Lower leg skin (tissue), 4 donors: ENCODE data around the gene POU2AF1. TPM values are rescaled to one million over a fixed set of nuclear protein-coding genes. Genes with fewer than 3 reads are reported as not detected.

ENCODE experiments used
- DNase-seq, 2 donors: peaks; one replicate each; pipeline ENCODE4 v3.0.0-alpha.2; 2019; ENCODE audit warnings: low spot score in 2 of 2
- H3K4me3 ChIP-seq: fragments of 200-600 bp; sonication (generic); 2 replicates; pipeline ENCODE4 v1.5.1; 2017; ENCODE audit warnings: mild to moderate bottlenecking, low read depth; ENCODE audit not compliant: poor library complexity, severe bottlenecking
- CTCF ChIP-seq, 3 donors: fragments of 450-650 bp; IDR thresholded peaks; one replicate each; pipeline ENCODE4 v1.5.1; 2016; ENCODE audit warnings: antibody characterized with exemption in 3 of 3, mild to moderate bottlenecking in 3 of 3, moderate library complexity in 2 of 3
- POLR2A ChIP-seq, 2 donors: fragments of 450-650 bp; IDR thresholded peaks; one replicate each; pipeline ENCODE4 v1.6.1; 2016 to 2017; ENCODE audit warnings: antibody characterized with exemption in 2 of 2, mild to moderate bottlenecking in 1 of 2, moderate library complexity in 1 of 2
- WGBS, 2 donors: methylation state at CpG; one replicate each; pipeline ENCODE4 v1.1.5; 2018; 5-methylcytosine and 5-hydroxymethylcytosine counted together
- intact Hi-C: fragments of 100-400 bp; cut with DNase I; formaldehyde crosslinking; loops from one replicate; pipeline ENCODE4 v1.15.0; 2023; ENCODE audit warnings: low total_unique reads
- total RNA-seq, 4 donors: library from RNA; depleted of rRNA; stranded (reverse); fragments of >200 nt; gene quantifications; one replicate each; pipeline ENCODE4 v1.1.0, GENCODE V29; 2016

The POU2AF1 gene
- total RNA-seq, 4 donors from 2014 or later, result 0.13 TPM; not detected in 3

- TF ChIP-seq CTCF (IDR thresholded peaks at IDR 0.05), result no peak
- TF ChIP-seq POLR2A (IDR thresholded peaks at IDR 0.05), result no peak
- DNase-seq, result peak; percentile 30 to 83
- 31 to 35% methylated on average over 10 of the region's 10 CpGs for WGBS, 2 donors
- H3K4me3 ChIP-seq, result no peak overlapping the region
- intact Hi-C loops, result no loop called here
Measured at GRCh38 chr11:111417766-111418435, 38.8 kb upstream of the POU2AF1 start.

- H3K4me3 ChIP-seq, result no peak overlapping the region
- DNase-seq, result peak in 1 of 2 donors; percentile 58
- 50 to 61% methylated on average over 8 of the region's 8 CpGs for WGBS, 2 donors
- TF ChIP-seq CTCF (IDR thresholded peaks at IDR 0.05) (no peak), POLR2A (IDR thresholded peaks at IDR 0.05) (no peak)
- intact Hi-C loops, result no loop called here
Measured at GRCh38 chr11:111417011-111417765, 38.1 kb upstream of the POU2AF1 start.

GRCh38 chr11:111416231-111416960, 37.3 kb upstream of the POU2AF1 start:
- TF ChIP-seq CTCF (IDR thresholded peaks at IDR 0.05) (no peak), POLR2A (IDR thresholded peaks at IDR 0.05) (no peak)
- intact Hi-C loops, result no loop called here
- peak in 1 of 2 donors; percentile 36 for DNase-seq
- no peak overlapping the region for H3K4me3 ChIP-seq
- 90 to 94% methylated on average over 16 of the region's 16 CpGs for WGBS, 2 donors

GRCh38 chr11:111414936-111415335, 35.9 kb upstream of the POU2AF1 start:
- H3K4me3 ChIP-seq, result no peak overlapping the region
- WGBS, 2 donors, result 75 to 96% methylated on average over 3 of the region's 3 CpGs
- DNase-seq, result peak in 1 of 2 donors; percentile 8
- TF ChIP-seq CTCF (IDR thresholded peaks at IDR 0.05) (no peak), POLR2A (IDR thresholded peaks at IDR 0.05) (no peak)
- intact Hi-C loops, result no loop called here

GRCh38 chr11:111414267-111414931, 35.3 kb upstream of the POU2AF1 start:
- 59 to 60% methylated on average over 9 of the region's 9 CpGs for WGBS, 2 donors
- peak in 1 of 2 donors; percentile 72 for DNase-seq

More at GRCh38 chr11:111414267-111414931, 35.3 kb upstream of the POU2AF1 start:
- intact Hi-C loops, result no loop called here
- TF ChIP-seq CTCF (IDR thresholded peaks at IDR 0.05) (no peak), POLR2A (IDR thresholded peaks at IDR 0.05) (no peak)
- H3K4me3 ChIP-seq, result no peak overlapping the region
